Measurements from ENCODE around the gene GPR146.

The GPR146 gene

DNA sequence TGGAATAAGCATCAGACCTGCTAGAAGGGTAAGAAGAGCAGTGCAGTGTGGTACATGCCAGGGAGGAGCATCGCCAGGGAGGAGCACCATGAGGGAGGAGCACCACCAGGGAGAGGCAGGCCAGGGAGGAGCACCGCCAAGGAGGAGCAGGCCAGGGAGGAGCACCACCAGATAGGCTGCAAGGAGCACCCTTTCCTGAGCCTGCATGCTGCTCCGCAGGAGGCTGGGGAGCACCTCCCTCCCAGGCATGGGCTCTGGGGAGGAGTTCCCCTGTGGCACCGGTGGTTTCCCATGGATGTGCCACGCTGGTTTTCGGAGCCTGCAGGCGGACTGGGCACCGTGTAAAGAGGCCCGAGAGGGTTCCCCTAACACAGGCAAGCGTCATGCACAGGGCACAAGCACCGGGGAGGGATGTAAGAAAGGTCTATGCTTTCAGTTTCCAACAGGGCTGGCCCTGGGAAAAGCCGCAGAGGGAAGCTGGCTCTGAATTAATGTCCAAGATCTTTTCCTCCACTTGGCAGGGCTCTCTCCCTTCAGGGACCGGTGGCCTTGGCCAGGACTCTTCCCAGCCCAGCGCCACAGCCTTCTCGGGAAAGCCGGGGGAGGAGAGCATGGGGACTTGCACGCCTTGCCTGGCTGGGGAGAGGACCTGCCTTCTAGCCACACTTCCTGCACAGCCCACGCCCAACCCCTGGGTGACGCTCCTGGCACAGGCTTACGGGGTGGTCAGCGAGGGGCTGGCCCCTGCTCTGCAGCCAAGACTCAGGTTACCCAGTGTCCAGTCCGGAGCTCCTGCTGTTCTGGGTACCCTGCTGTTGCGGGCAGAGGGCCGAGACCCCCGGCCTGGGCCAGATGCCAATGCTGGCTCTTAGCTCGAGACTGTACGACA, 32.1 kb downstream of the GPR146 start:
- DNase-seq (ENCODE audit: low read depth), result no peak

GRCh38 chr7:1078519-1078918, 34.2 kb downstream of the GPR146 start:
- DNase-seq (ENCODE audit: low read depth), result no peak

- DNase-seq (ENCODE audit: low read depth), result no peak
Observed at GRCh38 chr7:1078985-1079384, 34.6 kb downstream of the GPR146 start.

DNA sequence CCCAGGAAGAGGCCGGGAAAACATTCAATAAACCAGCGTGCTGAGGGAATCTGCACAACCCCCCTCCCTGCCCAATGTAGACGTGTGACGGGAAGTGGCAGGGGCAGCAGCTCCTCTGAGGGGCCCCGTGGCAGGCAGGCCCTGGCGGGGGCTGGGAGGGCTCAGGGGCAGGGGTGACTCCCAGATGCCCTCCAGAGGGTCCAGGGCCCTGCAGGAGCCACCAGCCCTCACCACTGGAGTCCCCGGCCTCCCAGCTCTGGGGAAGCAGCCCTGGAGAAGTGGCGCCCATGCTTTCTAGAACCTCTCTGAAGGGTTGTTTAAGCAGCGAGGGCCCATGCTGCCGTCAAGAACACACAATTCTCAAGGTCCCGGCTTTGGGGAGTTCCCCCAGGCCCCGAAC, 35.2 kb downstream of the GPR146 start:
- no peak for DNase-seq (ENCODE audit: low read depth)

- DNase-seq (ENCODE audit: low read depth), result no peak
Observed at GRCh38 chr7:1080252-1080920, 36.0 kb downstream of the GPR146 start.

DNA sequence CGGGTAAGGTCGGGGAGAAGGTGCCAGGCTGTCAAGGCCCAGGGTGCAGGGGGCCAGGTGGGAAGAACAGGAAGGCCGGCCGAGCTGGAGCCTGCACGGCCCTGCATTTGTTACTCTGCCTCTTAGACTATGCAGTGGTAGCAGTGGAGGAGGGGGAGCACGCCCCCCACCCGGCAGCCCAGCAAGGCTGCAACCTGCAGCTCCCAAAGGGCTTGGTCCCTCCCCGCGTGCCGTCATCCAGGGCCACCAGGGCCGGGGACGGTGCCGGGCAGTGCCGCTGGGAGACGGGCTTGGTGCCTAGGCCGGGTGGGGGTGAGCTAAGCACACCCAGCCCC, 36.5 kb downstream of the GPR146 start:
- no peak for DNase-seq (ENCODE audit: low read depth)

- DNase-seq (ENCODE audit: low read depth), result no peak
Observed at GRCh38 chr7:1081336-1081735, 37.0 kb downstream of the GPR146 start.

DNA sequence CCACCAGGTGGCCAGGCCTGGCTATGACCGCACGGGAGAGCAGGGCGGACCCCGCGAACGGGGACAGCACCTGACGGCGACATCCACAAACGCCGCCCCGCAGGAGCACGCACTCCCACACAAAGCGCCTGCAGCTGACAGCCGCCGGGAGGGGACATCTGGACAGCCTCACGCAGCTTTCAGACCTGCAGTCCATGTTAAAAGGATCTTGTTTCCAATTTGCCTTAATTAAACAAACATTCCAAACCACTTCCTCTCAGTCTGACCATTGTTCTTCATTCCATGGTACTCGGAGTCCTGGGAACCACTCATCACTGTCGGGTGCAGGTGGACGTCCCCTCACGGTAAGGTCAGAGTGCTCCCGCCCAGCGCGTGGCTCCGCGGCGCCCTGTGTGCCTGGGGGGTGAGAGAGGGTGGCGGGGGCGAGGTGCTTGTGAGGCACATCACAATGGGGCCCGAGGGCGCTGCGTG, 37.6 kb downstream of the GPR146 start:
- peak; percentile 52 for DNase-seq (ENCODE audit: low read depth)

DNA sequence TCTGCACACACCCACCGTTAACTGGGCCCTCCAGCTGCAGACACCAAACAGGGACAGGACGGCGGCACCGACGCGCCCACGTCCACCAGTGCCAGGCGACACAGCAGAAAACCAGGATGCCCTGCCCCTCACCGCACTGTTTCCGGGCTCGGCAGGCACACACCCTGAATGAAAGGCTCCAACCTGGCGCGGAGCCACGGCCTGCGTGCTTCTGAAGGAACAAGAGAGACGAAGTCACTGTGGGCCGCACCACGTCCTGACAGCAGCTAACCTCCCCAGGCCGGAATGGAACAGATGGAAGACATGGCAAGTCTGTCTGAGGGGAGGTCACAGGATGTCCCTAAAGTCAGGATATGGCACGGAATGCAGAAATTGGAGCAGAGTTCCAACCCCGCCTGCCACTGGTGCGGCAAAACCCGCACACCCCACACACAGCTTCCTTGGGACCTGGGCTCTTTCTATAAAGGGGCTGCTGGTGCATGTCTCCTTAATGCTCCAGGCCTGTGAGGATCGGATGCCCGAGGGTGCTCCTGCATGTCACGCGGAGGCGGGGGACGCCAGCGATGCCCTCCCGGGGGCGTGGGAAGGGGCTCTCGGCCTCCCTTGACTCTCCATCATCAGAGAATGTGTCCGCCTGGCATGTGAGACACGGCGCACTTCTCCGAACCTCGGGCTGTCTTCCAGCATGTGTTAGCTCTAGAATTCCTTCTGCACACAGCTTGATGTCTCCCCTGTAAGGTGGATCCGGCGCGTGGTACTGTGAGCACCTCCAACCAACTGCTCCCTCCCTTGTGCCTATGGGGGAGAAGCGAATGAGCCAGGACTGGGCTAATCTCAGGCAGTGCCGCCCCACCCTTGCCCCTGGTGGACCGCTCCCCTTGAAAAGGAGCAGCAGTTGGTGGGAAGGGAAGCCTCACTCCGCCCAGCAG, 39.6 kb downstream of the GPR146 start:
- no peak for DNase-seq (ENCODE audit: low read depth)

GRCh38 chr7:1085266-1085665, 40.9 kb downstream of the GPR146 start:
- no peak for DNase-seq (ENCODE audit: low read depth)

GRCh38 chr7:1085910-1086421, 41.6 kb downstream of the GPR146 start:
- DNase-seq (ENCODE audit: low read depth), result peak; percentile 21

- DNase-seq (ENCODE audit: low read depth), result peak; percentile 76
Observed at GRCh38 chr7:1086588-1087464, 42.5 kb downstream of the GPR146 start.

DNA sequence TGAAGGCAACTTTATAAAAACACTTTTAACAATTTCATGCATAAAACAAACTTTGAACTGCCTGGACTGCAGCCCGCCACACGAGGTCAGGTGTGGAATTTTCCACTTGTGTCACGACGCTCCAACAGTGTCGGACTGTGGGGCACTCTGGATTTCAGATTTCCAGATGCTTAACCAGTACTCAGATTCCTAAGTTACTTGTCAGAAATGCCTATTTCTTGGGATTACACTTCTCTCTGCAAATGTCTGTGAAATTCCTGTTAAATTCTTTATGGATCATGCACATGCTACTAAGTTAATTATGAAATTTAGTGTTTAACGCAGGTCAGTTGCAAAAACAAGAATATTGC, 43.1 kb downstream of the GPR146 start:
- DNase-seq (ENCODE audit: low read depth), result peak; percentile 46

- peak; percentile 20 for DNase-seq (ENCODE audit: low read depth)
Observed at GRCh38 chr7:1087952-1088920, 43.9 kb downstream of the GPR146 start, which contains the start of gene GPER1. Gene GPER1, plus strand, starts transcription at chr7:1088113. Its CDS starts 3,616 bp downstream, at chr7:1091729.

DNA sequence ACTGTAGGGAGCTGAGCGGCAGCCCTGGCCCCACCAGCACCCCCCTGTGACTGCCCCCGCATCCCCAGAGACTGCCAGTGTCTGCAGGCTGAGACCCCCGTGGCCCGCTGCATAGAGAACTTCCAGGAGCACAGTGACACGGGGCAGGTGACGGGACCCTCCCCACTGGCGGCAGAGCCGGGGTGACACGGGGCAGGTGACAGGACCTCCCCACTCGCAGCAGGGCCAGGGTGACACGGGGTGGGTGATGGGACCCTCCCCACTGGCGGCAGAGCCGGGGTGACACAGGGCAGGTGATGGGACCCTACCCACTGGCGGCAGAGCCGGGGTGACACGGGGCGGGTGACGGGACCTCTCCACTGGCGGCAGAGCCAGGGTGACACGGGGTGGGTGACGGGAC, 45.9 kb downstream of the GPR146 start:
- DNase-seq (ENCODE audit: low read depth), result no peak

DNA sequence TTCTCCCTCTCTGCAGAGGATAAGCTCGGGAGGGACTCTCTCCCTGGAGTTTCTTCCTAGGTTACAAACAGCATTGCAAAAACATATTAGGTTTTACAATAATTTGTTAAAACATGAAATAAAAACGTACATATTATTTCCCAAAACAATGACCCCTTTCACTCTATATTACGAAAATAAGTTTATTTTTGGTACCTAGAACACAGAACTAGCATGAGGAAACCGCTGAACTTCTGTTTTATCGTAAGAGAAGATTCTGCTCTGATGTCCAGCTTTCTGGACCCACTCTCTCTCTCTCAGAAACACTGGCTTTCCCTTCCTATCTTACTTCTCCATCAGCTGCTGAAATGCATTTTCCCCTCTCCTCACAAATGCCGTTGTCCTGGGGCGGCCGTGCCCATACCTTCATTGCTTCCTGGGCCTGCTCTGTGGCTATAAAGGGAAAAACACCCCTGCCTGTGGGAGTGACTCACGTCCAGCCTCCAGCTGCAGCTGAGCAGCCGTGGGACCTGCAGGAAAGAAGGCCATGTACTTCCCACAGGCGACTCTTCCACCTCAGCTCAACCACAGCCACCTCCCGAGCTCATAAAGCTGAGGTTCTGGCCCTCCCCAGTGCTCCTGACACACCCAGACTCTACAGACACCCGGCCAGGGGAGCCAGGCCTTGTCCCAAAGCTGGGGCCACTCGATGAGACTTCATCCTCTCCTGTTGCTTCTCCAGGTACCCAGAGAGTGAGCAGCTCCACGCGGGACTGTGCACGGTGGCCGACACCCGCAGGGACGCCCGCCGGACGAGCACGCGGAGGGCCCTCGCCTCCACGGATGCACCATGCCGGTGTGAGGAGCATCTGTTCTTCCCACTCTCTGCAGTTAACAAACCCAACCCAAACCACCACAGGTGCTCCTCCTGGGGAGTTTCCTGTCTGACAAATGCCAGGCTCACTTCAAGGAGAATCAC, 46.6 kb downstream of the GPR146 start:
- DNase-seq (ENCODE audit: low read depth), result peak; percentile 32

DNA sequence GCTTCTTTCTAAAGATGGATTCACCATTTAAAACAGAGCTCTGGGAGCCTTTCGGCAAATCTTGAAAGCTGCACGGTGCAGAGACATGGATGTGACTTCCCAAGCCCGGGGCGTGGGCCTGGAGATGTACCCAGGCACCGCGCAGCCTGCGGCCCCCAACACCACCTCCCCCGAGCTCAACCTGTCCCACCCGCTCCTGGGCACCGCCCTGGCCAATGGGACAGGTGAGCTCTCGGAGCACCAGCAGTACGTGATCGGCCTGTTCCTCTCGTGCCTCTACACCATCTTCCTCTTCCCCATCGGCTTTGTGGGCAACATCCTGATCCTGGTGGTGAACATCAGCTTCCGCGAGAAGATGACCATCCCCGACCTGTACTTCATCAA, 47.3 kb downstream of the GPR146 start:
- no peak for DNase-seq (ENCODE audit: low read depth)

- no peak for DNase-seq (ENCODE audit: low read depth)
Observed at GRCh38 chr7:1092161-1092632, 47.9 kb downstream of the GPR146 start.

All from ELR (cell line).